Fibroblast of lung (primary cell): Measurements from ENCODE around the gene LCAT. TPM values are rescaled to one million over a fixed set of nuclear protein-coding genes. Genes with fewer than 3 reads are reported as not detected.
A peak's percentile ranks its signal among the peaks of the same experiment; 100 is the strongest.

ENCODE experiments used
- DNase-seq, 2 donors: peaks; one replicate each; pipeline versions ENCODE4 v3.0.0 to v3.0.0-alpha.2; 2010; ENCODE audit warnings: low read depth in 2 of 2
- H2AFZ ChIP-seq: 2 replicates; pipeline ENCODE4 v1.5.1; 2012; ENCODE audit warnings: low read length, control low read depth, inconsistent platforms
- H3K27ac ChIP-seq: 2 replicates; pipeline ENCODE4 v1.5.1; 2011; ENCODE audit warnings: low read length, control low read depth; ENCODE audit not compliant: insufficient read depth
- H3K27me3 ChIP-seq: 2 replicates; pipeline ENCODE4 v1.5.1; 2011; ENCODE audit warnings: mild to moderate bottlenecking, low read length; ENCODE audit not compliant: control insufficient read depth, insufficient read depth
- H3K36me3 ChIP-seq: 2 replicates; pipeline ENCODE4 v1.5.1; 2011; ENCODE audit warnings: low read length; ENCODE audit not compliant: control insufficient read depth, insufficient read depth
- H3K4me1 ChIP-seq: 2 replicates; pipeline ENCODE4 v1.5.1; 2011; ENCODE audit warnings: low read length; ENCODE audit not compliant: control insufficient read depth, insufficient read depth; ENCODE audit errors: extremely low read depth
- H3K4me2 ChIP-seq: 2 replicates; pipeline ENCODE4 v1.5.1; 2011; ENCODE audit warnings: low read length, control low read depth; ENCODE audit not compliant: insufficient read depth; ENCODE audit errors: extremely low read depth
- H3K4me3 ChIP-seq, 4 experiments: fragments of 200-600 bp in 1 of 4; sonication (generic) in 1 of 4; replicated peaks in 1 of 4; 2 replicates each; pipeline ENCODE4 v1.5.1; 2011 to 2016; ENCODE audit warnings: low read length in 4 of 4, low read depth in 3 of 4, mild to moderate bottlenecking in 3 of 4, control low read depth in 2 of 4, inconsistent platforms in 1 of 4, mixed read lengths in 1 of 4; ENCODE audit not compliant: insufficient read depth in 1 of 4; ENCODE audit errors: control extremely low read depth in 1 of 4
- H3K79me2 ChIP-seq: 2 replicates; pipeline ENCODE4 v1.5.1; 2012; ENCODE audit warnings: mild to moderate bottlenecking, low read length, inconsistent platforms; ENCODE audit not compliant: control insufficient read depth, insufficient read depth
- H3K9ac ChIP-seq: 2 replicates; pipeline ENCODE4 v1.5.1; 2011; ENCODE audit warnings: mild to moderate bottlenecking, low read length, control low read depth; ENCODE audit not compliant: insufficient read depth
- H3K9me3 ChIP-seq: 2 replicates; pipeline ENCODE4 v1.5.1; 2012; ENCODE audit warnings: low read depth, low read length; ENCODE audit not compliant: control insufficient read depth, insufficient read depth
- H4K20me1 ChIP-seq: 2 replicates; pipeline ENCODE4 v1.5.1; 2011; ENCODE audit warnings: low read length; ENCODE audit not compliant: control insufficient read depth, insufficient read depth; ENCODE audit errors: extremely low read depth
- CTCF ChIP-seq, 2 donors: IDR thresholded peaks in 1 of 2; conservative IDR thresholded peaks in 1 of 2; 1 replicate in 1 of 2; 2 replicates in 1 of 2; pipeline ENCODE4 v1.5.1; 2011 to 2012; ENCODE audit warnings: low read length in 2 of 2, control low read depth in 1 of 2, inconsistent platforms in 1 of 2, low read depth in 1 of 2, mild to moderate bottlenecking in 1 of 2
- EZH2 ChIP-seq: IDR thresholded peaks from 2 replicates; pipeline ENCODE4 v1.5.1; 2012; ENCODE audit warnings: low read length, control low read depth, mild to moderate bottlenecking; ENCODE audit errors: missing control alignments
- polyA plus RNA-seq, 2 donors: library from polyadenylated mRNA; depleted of rRNA in 1 of 2; stranded (reverse) in 1 of 2; unstranded in 1 of 2; fragments of >200 nt; gene quantifications; 2 replicates each; pipeline ENCODE4 v1.2.1, GENCODE V29; 2011 to 2012; ENCODE audit warnings: missing spikeins in 1 of 2
- total RNA-seq: library from RNA; depleted of rRNA; stranded (reverse); fragments of >200 nt; gene quantifications from 2 replicates; pipeline ENCODE4 v1.2.1, GENCODE V29; 2014

The LCAT gene
- total and polyA plus RNA-seq, 2 donors (not counting 1 experiment from before 2014, with no cell fraction given), result 4.5 to 6.4 TPM

DNA sequence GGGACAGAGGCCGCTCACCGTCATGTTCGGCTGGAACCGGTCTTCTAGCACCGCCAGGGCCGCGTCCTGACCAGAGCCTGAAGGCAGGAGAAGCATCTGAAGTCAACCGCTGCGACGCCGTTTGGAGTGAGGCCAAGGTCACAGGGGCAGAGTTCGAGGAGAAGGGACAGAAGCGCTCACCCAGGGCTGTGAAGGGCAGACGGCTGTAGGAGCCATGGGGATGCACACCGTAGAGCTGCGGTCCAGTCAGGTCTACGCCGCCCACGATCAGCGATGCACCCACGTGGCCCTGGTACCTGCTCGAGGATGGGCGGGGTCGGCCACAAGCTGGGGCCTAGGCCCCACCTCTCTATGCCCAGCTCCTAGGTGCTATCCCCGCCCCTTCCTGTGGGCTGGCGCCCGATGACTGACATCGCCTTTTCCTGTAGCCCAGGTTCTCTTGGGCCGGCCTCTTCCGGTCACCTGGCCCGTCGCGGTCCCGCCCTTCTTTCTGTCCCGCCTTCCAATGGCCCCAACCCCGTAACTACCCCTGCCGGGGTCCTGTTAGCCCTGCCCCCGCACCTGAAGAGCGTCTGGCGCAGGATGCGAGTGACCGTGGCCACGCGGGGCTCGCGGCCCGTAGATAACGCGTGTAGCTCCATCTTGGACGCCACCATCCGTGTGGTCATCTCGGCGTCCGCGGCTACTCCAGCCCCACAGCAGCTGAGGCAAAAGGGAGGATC lies 8.4 kb downstream of the LCAT start:
- H4K20me1 ChIP-seq, result no peaks in the 10 kb centered on the region
- H3K9me3 ChIP-seq, result no peaks in the 10 kb centered on the region
- DNase-seq, result peak; percentile 89 to 92
- H3K27ac ChIP-seq, result peak overlapping the region; percentile 88
- H3K4me2 ChIP-seq, result peak overlapping the region; percentile 94
- H3K4me3 ChIP-seq, result peak overlapping the region; percentile 67 to 95 (median 74)
- H3K79me2 ChIP-seq, result peaks cover 5% of the 10 kb centered on the region
- H2AFZ ChIP-seq, result peak overlapping the region; percentile 44
- H3K9ac ChIP-seq, result peak overlapping the region; percentile 77
- no peaks in the 10 kb centered on the region for H3K27me3 ChIP-seq
- H3K4me1 ChIP-seq, result peaks cover 14% of the 10 kb centered on the region
- TF ChIP-seq EZH2, result no peak
- TF ChIP-seq CTCF (conservative IDR thresholded peaks at IDR 0.05 in 1 of 2, IDR thresholded peaks at IDR 0.05 in 1 of 2; ENCODE audit: low read depth in 1 of 2, low read length in 2 of 2), result no peak
- H3K36me3 ChIP-seq, result peaks cover 15% of the 10 kb centered on the region

GRCh38 chr16:67935101-67935401 lies 8.9 kb downstream of the LCAT start:
- Histone ChIP-seq H3K4me2 (peak overlapping the region; percentile 94), H3K79me2 (peaks cover 3% of the 10 kb centered on the region), H3K9me3 (no peaks in the 10 kb centered on the region), H4K20me1 (no peaks in the 10 kb centered on the region), H3K27me3 (no peaks in the 10 kb centered on the region), H3K4me1 (peaks cover 14% of the 10 kb centered on the region), H2AFZ (no peak overlapping the region), H3K36me3 (peaks cover 11% of the 10 kb centered on the region), H3K9ac (peak overlapping the region; percentile 77), H3K27ac (peak overlapping the region; percentile 11), H3K4me3 (peak overlapping the region; percentile 67 to 95 (median 74))
- no peak for DNase-seq
- no peak for TF ChIP-seq CTCF (conservative IDR thresholded peaks at IDR 0.05 in 1 of 2, IDR thresholded peaks at IDR 0.05 in 1 of 2; ENCODE audit: low read depth in 1 of 2, low read length in 2 of 2)
- TF ChIP-seq EZH2, result no peak

- TF ChIP-seq CTCF (conservative IDR thresholded peaks at IDR 0.05 in 1 of 2, IDR thresholded peaks at IDR 0.05 in 1 of 2; ENCODE audit: low read depth in 1 of 2, low read length in 2 of 2), result no peak
- TF ChIP-seq EZH2, result no peak
- H3K9ac ChIP-seq, result peak overlapping the region; percentile 24
- peak overlapping the region; percentile 11 for H3K27ac ChIP-seq
Observed at GRCh38 chr16:67934306-67935100, 9.4 kb downstream of the LCAT start.

More at GRCh38 chr16:67934306-67935100, 9.4 kb downstream of the LCAT start:
- Histone ChIP-seq H3K79me2 (peaks cover 3% of the 10 kb centered on the region), H3K4me1 (peaks cover 14% of the 10 kb centered on the region), H2AFZ (no peak overlapping the region), H3K4me3 (peak overlapping the region; percentile 67 to 95 (median 74)), H3K4me2 (peak overlapping the region; percentile 94), H3K9me3 (no peaks in the 10 kb centered on the region), H3K36me3 (peaks cover 8% of the 10 kb centered on the region), H3K27me3 (no peaks in the 10 kb centered on the region), H4K20me1 (no peaks in the 10 kb centered on the region)
- no peak for DNase-seq
